WTC11 (cell line): ENCODE data around the gene KCNK7. TPM values are rescaled to one million over a fixed set of nuclear protein-coding genes. Genes with fewer than 3 reads are reported as not detected.

Experiments used
- ATAC-seq: fragments of 200-7000 bp; cut with Tn5 transposase; 2 replicates; pipeline ENCODE4 v1.10.0; 2021; ENCODE audit warnings: mild to moderate bottlenecking, moderate library complexity
- CTCF ChIA-PET: fragments of 300-600 bp; sonication (Branson Sonifier 250); formaldehyde crosslinking; loops from one replicate; lab custom pipeline; 2021; ENCODE audit warnings: antibody characterized with exemption; lab: Charles Lee
- POLR2A ChIA-PET: fragments of 350-600 bp; sonication (Branson Sonifier 250); formaldehyde crosslinking; loops from one replicate; lab custom pipeline; 2021; ENCODE audit warnings: antibody characterized with exemption; lab: Charles Lee
- DNase-seq: peaks from one replicate; pipeline ENCODE4 v3.0.0; 2021; ENCODE audit warnings: low spot score
- H3K27ac Mint-ChIP-seq: 2 replicates; pipeline ENCODE4 v1.8.0; 2021; ENCODE audit warnings: mixed read lengths
- H3K27me3 Mint-ChIP-seq: 2 replicates; pipeline ENCODE4 v1.8.0; 2021; ENCODE audit warnings: low read depth, mild to moderate bottlenecking, moderate library complexity, mixed read lengths
- H3K36me3 Mint-ChIP-seq: 2 replicates; pipeline ENCODE4 v1.8.0; 2021; ENCODE audit warnings: mixed read lengths
- H3K4me1 Mint-ChIP-seq: 2 replicates; pipeline ENCODE4 v1.8.0; 2022; ENCODE audit warnings: mixed read lengths
- H3K4me3 Mint-ChIP-seq: 2 replicates; pipeline ENCODE4 v1.8.0; 2021; ENCODE audit warnings: mild to moderate bottlenecking, moderate library complexity, mixed read lengths
- H3K9me3 Mint-ChIP-seq: 2 replicates; pipeline ENCODE4 v1.8.0; 2021; ENCODE audit warnings: mixed read lengths
- CDX4 ChIP-seq: fragments of 250-450 bp; sonication (Bioruptor Pico); IDR thresholded peaks from 2 replicates; pipeline ENCODE4 v1.9.0; 2021; ENCODE audit warnings: moderate library complexity, mild to moderate bottlenecking, inconsistent platforms, borderline replicate concordance
- E2F5 ChIP-seq: sonication (generic); formaldehyde crosslinking; IDR thresholded peaks from 2 replicates; pipeline ENCODE4 v1.8.1; 2022; ENCODE audit warnings: mild to moderate bottlenecking, moderate library complexity, missing genetic modification reagents
- EMX1 ChIP-seq: fragments of 250-450 bp; sonication (Bioruptor Pico); IDR thresholded peaks from 2 replicates; pipeline ENCODE4 v1.8.0; 2021; ENCODE audit warnings: mild to moderate bottlenecking
- NFATC4 ChIP-seq: fragments of 250-450 bp; sonication (Bioruptor Pico); IDR thresholded peaks from 2 replicates; pipeline ENCODE4 v1.9.0; 2021; ENCODE audit warnings: mild to moderate bottlenecking
- NFE2L1 ChIP-seq: sonication (generic); formaldehyde crosslinking; IDR thresholded peaks from 2 replicates; pipeline ENCODE4 v1.8.1; 2023; ENCODE audit warnings: missing genetic modification reagents
- PRRX2 ChIP-seq: fragments of 250-450 bp; sonication (Bioruptor Pico); IDR thresholded peaks from 2 replicates; pipeline ENCODE4 v1.8.0; 2021; ENCODE audit warnings: mild to moderate bottlenecking
- SMAD4 ChIP-seq: sonication (generic); formaldehyde crosslinking; IDR thresholded peaks from 2 replicates; pipeline ENCODE4 v1.8.0; 2022; ENCODE audit warnings: mild to moderate bottlenecking, missing genetic modification reagents
- TP53 ChIP-seq: sonication (generic); formaldehyde crosslinking; IDR thresholded peaks from 2 replicates; pipeline ENCODE4 v1.8.1; 2023; ENCODE audit warnings: mild to moderate bottlenecking, missing genetic modification reagents
- ZBTB21 ChIP-seq: sonication (generic); formaldehyde crosslinking; IDR thresholded peaks from 2 replicates; pipeline ENCODE4 v1.8.1; 2023; ENCODE audit warnings: mild to moderate bottlenecking, missing genetic modification reagents, borderline replicate concordance
- ZNF232 ChIP-seq: sonication (generic); formaldehyde crosslinking; IDR thresholded peaks from 2 replicates; pipeline ENCODE4 v1.8.0; 2022; ENCODE audit warnings: mild to moderate bottlenecking, missing genetic modification reagents
- ZNF263 ChIP-seq: sonication (generic); formaldehyde crosslinking; IDR thresholded peaks from 2 replicates; pipeline ENCODE4 v1.8.1; 2022; ENCODE audit warnings: low read depth, mild to moderate bottlenecking, moderate library complexity, missing genetic modification reagents
- ZNF423 ChIP-seq: fragments of 250-450 bp; sonication (Bioruptor Pico); IDR thresholded peaks from 2 replicates; pipeline ENCODE4 v2.1.2; 2022; ENCODE audit warnings: mild to moderate bottlenecking, moderate library complexity
- ZNF532 ChIP-seq: fragments of 250-450 bp; sonication (Bioruptor Pico); IDR thresholded peaks from 2 replicates; pipeline ENCODE4 v1.9.0; 2021; ENCODE audit warnings: mild to moderate bottlenecking, borderline replicate concordance
- total RNA-seq: library from RNA; stranded (reverse); gene quantifications from 3 replicates; pipeline ENCODE4 v1.2.3, GENCODE V29; 2021
- TF ChIP-seq, protein P1 (sequence below): sonication (generic); formaldehyde crosslinking; IDR thresholded peaks from 2 replicates; pipeline ENCODE4 v1.8.1; 2023; ENCODE audit warnings: mild to moderate bottlenecking, missing genetic modification reagents
- TF ChIP-seq, protein P2 (sequence below): sonication (generic); formaldehyde crosslinking; IDR thresholded peaks from 2 replicates; pipeline ENCODE4 v1.8.1; 2023; ENCODE audit warnings: mild to moderate bottlenecking, missing genetic modification reagents
- TF ChIP-seq, protein P3 (sequence below): sonication (generic); formaldehyde crosslinking; IDR thresholded peaks from 2 replicates; pipeline ENCODE4 v1.8.1; 2023; ENCODE audit warnings: mild to moderate bottlenecking, missing genetic modification reagents, moderate library complexity
- TF ChIP-seq, protein P4 (sequence below): fragments of 250-450 bp; sonication (Bioruptor Pico); IDR thresholded peaks from 2 replicates; pipeline ENCODE4 v1.9.0; 2021; ENCODE audit warnings: mild to moderate bottlenecking
- TF ChIP-seq, protein P5 (sequence below): fragments of 250-450 bp; sonication (Bioruptor Pico); IDR thresholded peaks from 2 replicates; pipeline ENCODE4 v1.8.0; 2021; ENCODE audit warnings: mild to moderate bottlenecking
- TF ChIP-seq, protein P6 (sequence below): sonication (generic); formaldehyde crosslinking; IDR thresholded peaks from 2 replicates; pipeline ENCODE4 v1.8.0; 2023; ENCODE audit warnings: missing genetic modification reagents
- TF ChIP-seq, protein P7 (sequence below): fragments of 200-600 bp; IDR thresholded peaks from 2 replicates; pipeline ENCODE4 v1.8.0; 2022; ENCODE audit warnings: antibody characterized with exemption

The KCNK7 gene
- total RNA-seq, 1 experiment from 2014 or later: 1.4 TPM

- TF ChIP-seq, protein P1, sequence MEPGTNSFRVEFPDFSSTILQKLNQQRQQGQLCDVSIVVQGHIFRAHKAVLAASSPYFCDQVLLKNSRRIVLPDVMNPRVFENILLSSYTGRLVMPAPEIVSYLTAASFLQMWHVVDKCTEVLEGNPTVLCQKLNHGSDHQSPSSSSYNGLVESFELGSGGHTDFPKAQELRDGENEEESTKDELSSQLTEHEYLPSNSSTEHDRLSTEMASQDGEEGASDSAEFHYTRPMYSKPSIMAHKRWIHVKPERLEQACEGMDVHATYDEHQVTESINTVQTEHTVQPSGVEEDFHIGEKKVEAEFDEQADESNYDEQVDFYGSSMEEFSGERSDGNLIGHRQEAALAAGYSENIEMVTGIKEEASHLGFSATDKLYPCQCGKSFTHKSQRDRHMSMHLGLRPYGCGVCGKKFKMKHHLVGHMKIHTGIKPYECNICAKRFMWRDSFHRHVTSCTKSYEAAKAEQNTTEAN: no peak
- TF ChIP-seq ZNF263 (CRISPR knock-in tag) (no peak), ZNF232 (CRISPR knock-in tag) (no peak), ZBTB21 (CRISPR knock-in tag) (no peak), NFE2L1 (CRISPR knock-in tag) (no peak)
- TF ChIP-seq, protein P2, sequence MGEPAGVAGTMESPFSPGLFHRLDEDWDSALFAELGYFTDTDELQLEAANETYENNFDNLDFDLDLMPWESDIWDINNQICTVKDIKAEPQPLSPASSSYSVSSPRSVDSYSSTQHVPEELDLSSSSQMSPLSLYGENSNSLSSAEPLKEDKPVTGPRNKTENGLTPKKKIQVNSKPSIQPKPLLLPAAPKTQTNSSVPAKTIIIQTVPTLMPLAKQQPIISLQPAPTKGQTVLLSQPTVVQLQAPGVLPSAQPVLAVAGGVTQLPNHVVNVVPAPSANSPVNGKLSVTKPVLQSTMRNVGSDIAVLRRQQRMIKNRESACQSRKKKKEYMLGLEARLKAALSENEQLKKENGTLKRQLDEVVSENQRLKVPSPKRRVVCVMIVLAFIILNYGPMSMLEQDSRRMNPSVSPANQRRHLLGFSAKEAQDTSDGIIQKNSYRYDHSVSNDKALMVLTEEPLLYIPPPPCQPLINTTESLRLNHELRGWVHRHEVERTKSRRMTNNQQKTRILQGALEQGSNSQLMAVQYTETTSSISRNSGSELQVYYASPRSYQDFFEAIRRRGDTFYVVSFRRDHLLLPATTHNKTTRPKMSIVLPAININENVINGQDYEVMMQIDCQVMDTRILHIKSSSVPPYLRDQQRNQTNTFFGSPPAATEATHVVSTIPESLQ (CRISPR knock-in tag): no peak
- TF ChIP-seq, protein P3, sequence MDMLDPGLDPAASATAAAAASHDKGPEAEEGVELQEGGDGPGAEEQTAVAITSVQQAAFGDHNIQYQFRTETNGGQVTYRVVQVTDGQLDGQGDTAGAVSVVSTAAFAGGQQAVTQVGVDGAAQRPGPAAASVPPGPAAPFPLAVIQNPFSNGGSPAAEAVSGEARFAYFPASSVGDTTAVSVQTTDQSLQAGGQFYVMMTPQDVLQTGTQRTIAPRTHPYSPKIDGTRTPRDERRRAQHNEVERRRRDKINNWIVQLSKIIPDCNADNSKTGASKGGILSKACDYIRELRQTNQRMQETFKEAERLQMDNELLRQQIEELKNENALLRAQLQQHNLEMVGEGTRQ (CRISPR knock-in tag): no peak
These were observed 9.4 kb downstream of the KCNK7 start (continued) for GRCh38 chr11:65586247-65586630.

DNA sequence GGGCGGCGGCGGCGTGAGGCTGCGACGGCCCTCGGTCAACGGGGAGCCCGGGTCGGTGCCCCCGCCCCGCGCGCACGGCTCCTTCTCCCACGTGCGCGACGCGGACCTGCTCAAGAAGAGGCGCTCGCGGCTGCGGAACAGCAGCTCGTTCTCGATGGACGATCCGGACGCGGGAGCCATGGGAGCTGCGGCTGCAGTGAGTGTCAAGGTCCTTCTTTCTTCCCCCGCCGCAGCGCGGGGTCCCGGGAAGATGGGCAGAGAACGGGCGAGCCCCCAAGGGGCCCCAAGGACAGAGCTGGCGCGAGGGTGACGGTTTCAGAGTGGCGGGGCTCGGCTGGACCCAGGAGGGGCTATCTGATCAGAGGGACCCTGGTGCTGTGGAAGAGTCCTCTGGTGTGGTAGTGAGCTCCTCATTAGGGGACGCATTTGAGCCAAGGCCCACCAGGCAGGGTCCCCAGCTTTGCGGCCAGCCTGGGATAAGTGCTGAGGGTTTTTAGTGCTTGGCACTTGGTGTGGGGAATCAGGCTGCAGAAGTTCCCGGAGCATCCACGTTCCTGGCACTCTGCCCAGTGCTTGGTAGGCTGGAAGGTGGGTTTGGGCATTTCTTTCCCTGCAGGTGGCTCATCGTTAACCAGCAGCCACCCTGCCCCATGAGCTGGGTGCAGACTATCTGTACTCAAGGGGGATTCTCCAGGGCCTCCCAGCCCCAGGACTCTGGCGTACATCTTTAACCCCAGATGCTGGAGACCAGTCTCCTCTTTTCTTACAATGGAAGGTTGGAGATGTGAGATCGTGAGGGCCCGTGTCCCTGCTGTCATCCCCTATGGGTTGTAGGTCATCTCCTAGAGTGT, 10.0 kb downstream of the KCNK7 start:
- Mint-ChIP-seq H3K36me3 (no peaks in the 10 kb centered on the region), H3K27ac (0 out of 2 replicates have a peak overlapping the region, but pooled peaks have one; percentile 25), H3K9me3 (no peaks in the 10 kb centered on the region), H3K27me3 (peaks cover 75% of the 10 kb centered on the region), H3K4me1 (peaks cover 26% of the 10 kb centered on the region), H3K4me3 (peak overlapping the region; percentile 29)
- no peak for ATAC-seq
- DNase-seq: no peak
- POLR2A ChIA-PET: interaction anchor here (0.6 to 1.7 kb wide), 7 partner anchors 10 to 32 kb away, joined by 3 to 6 read pairs (median 3); partner anchors contain the start of genes EHBP1L1, FAM89B and ZNRD2
- CTCF ChIA-PET: interaction anchor here (0.5 to 13.8 kb wide), 14 partner anchors 8 to 511 kb away, joined by 3 to 311 read pairs (median 4); partner anchors contain the start of genes EHBP1L1, FAM89B, MAP3K11 and PCNX3
- TF ChIP-seq, protein P4, sequence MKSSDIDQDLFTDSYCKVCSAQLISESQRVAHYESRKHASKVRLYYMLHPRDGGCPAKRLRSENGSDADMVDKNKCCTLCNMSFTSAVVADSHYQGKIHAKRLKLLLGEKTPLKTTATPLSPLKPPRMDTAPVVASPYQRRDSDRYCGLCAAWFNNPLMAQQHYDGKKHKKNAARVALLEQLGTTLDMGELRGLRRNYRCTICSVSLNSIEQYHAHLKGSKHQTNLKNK (CRISPR knock-in tag): no peak
- TF ChIP-seq ZNF532 (CRISPR knock-in tag) (no peak), PRRX2 (no peak), SMAD4 (CRISPR knock-in tag) (no peak), CDX4 (CRISPR knock-in tag) (no peak), EMX1 (no peak), ZNF263 (CRISPR knock-in tag) (no peak), E2F5 (no peak), ZNF423 (CRISPR knock-in tag) (no peak), ZNF232 (CRISPR knock-in tag) (no peak), NFATC4 (CRISPR knock-in tag) (no peak), TP53 (CRISPR knock-in tag) (no peak)
- TF ChIP-seq, protein P5, sequence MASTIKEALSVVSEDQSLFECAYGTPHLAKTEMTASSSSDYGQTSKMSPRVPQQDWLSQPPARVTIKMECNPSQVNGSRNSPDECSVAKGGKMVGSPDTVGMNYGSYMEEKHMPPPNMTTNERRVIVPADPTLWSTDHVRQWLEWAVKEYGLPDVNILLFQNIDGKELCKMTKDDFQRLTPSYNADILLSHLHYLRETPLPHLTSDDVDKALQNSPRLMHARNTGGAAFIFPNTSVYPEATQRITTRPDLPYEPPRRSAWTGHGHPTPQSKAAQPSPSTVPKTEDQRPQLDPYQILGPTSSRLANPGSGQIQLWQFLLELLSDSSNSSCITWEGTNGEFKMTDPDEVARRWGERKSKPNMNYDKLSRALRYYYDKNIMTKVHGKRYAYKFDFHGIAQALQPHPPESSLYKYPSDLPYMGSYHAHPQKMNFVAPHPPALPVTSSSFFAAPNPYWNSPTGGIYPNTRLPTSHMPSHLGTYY: no peak
- TF ChIP-seq, protein P6, sequence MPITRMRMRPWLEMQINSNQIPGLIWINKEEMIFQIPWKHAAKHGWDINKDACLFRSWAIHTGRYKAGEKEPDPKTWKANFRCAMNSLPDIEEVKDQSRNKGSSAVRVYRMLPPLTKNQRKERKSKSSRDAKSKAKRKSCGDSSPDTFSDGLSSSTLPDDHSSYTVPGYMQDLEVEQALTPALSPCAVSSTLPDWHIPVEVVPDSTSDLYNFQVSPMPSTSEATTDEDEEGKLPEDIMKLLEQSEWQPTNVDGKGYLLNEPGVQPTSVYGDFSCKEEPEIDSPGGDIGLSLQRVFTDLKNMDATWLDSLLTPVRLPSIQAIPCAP (CRISPR knock-in tag): no peak
- TF ChIP-seq, protein P7, sequence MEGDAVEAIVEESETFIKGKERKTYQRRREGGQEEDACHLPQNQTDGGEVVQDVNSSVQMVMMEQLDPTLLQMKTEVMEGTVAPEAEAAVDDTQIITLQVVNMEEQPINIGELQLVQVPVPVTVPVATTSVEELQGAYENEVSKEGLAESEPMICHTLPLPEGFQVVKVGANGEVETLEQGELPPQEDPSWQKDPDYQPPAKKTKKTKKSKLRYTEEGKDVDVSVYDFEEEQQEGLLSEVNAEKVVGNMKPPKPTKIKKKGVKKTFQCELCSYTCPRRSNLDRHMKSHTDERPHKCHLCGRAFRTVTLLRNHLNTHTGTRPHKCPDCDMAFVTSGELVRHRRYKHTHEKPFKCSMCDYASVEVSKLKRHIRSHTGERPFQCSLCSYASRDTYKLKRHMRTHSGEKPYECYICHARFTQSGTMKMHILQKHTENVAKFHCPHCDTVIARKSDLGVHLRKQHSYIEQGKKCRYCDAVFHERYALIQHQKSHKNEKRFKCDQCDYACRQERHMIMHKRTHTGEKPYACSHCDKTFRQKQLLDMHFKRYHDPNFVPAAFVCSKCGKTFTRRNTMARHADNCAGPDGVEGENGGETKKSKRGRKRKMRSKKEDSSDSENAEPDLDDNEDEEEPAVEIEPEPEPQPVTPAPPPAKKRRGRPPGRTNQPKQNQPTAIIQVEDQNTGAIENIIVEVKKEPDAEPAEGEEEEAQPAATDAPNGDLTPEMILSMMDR: no peak
